Stimulated activated CD8-positive, alpha-beta memory T cell treated with anti-CD3 and anti-CD28 coated beads, Interleukin-7, amount 100 ng/mL, for 1 hour (primary cell): ENCODE data around the gene RAI2.

Source experiments
- DNase-seq, 2 donors: peaks; one replicate each; pipeline ENCODE4 v3.0.0-alpha.2; 2020; ENCODE audit warnings: low read depth in 2 of 2

Gene RAI2

GRCh38 chrX:17860811-17861488 is at the start of gene RAI2:
Gene RAI2, minus strand, starts transcription at chrX:17861298. Its CDS starts 59,288 bp downstream, at chrX:17802010.
- DNase-seq = no peak

DNA sequence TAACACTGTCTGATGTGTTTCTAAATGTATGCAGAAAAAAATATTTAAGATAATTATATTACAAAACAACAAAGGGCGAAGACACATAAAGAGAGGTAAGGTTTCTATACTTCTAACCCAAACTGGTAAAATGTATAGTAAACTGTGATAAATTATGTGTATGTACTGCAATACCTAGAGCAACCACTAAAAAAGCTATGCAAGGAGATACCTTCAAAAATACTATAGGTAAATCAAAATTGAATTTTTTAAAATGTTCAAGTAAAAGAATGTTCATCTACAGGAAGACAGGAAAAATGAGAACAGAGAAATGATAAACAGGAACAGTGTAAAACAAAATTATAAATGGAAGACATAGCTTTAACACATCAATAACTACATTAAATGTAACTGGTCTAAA is 27.3 kb upstream of the RAI2 start:
- DNase-seq = no peak

DNA sequence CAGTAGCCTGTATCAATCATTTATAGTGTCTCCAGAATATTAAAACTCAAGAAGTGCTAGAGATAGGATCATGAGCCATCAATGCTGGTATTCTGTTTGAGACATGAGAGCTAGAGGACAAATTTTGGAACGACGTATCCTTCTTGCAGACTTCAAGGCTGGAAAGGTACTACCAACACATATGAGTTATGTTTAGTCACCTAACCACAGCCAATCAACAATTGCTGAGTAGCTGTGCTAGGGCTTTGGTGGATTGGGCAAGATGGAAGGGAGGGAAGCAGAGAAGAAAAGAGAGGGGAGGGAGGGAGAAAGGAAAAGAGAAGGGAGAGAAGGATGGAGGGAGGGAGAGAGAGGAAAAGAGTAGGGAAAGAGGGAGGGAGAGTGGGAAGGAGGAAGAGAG is 21.6 kb upstream of the RAI2 start:
- no peak for DNase-seq

DNA sequence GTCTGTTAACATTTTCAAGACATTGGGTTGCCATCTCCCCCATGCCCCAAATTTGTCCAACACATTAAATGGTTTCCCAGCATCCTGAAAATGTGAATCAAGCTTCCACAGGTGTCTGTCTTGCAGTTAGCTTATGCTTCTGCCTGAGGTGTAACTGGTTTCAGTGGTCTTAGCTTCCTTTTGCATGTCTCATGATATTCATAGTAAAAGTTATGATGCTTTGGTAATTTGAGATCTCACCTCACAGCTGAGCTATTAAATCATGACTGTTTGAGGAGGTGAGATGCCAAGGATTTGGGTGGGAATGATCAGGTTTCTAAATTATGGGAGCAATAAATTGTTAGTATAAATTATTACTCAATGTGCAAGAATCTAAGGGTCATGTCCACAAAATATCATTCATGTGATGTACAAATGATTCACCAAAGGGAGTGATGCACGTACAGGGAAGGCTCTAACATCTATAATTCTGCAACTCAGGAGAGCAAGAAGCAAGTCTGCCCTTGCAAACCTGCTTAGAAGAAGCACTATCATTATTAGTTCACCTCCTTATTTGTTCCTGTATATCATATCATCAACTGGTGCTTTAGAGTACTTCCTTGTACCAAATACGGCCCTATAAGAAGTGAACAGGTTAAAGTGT is 17.1 kb upstream of the RAI2 start:
- no peak for DNase-seq

DNA sequence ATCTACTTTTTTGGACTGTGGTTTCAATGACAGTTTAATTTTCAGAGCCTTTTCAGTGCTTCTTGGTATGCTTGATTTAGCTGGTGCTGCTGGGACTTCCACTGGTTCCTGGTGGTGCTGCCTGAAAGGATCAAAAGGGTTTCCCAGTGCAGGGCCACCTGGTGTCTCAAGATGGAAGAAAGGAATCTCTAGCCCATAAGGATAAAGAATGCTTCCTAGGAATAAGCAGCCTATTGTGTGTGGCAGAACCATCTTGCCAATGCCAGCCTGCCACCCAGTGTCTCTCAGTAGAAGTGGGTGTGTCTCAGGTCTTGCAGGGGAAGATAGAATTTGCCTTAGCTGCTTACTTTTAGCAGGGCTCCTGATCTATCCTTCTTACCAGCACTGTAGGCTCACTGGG is 15.0 kb upstream of the RAI2 start:
- no peak for DNase-seq

GRCh38 chrX:17869580-17869979 is 8.5 kb upstream of the RAI2 start:
- no peak for DNase-seq

DNA sequence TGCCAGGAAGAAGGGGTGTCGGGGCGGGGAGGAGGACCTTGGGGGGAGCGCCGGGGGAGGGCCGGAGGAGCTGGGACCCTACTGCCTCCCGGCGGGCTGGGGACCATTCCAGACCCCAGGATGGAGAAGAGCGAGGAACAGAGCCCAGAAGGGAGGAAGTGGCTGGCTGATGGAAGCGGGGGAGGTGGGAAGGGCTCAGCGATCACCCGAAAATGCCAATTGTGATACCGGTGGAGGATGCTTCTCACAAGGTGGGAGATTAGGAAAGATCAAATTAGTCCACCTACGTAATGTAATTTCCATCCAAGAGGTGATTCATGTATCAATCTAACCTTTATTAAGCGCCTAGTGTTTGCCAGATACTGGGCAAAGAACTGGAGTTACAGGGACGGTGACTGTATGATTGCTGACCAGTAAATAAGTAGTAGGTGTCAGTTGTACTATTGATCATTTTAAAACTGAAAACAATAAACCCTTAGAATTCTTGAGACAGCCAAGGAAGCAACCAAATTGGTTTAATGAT is 452 bp upstream of the RAI2 start:
- DNase-seq = no peak

DNA sequence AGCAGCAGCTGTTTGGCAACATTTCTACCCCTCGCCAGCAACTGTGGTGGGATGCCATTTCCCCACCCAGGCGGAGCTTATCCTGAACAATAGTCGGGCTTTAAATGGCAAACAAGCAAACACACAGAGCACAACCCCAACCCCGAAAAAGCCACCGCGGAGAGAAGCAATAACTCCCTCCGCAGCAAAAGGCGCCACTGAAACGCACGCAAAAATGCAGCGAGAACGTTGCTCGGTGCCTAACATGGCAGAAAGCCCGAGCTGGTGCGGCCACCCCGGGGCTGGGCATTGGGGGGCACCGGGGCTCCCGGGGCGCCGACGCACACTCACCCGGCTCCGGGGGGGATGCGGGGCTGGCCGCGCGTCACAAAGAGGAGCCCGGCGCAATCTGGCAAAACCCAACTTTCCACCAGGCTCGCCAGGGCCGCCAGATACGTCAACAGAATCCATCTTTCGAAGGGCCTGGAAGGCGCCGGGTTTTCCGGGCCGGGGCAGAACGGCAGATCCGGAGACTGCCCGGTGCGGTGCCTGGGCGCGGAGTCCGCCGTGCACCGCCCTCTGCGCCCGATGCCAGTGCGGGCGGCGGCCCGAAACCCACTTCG is 818 bp downstream of the RAI2 start:
- no peak for DNase-seq

GRCh38 chrX:17859609-17860178 is 1.4 kb downstream of the RAI2 start:
- no peak for DNase-seq

DNA sequence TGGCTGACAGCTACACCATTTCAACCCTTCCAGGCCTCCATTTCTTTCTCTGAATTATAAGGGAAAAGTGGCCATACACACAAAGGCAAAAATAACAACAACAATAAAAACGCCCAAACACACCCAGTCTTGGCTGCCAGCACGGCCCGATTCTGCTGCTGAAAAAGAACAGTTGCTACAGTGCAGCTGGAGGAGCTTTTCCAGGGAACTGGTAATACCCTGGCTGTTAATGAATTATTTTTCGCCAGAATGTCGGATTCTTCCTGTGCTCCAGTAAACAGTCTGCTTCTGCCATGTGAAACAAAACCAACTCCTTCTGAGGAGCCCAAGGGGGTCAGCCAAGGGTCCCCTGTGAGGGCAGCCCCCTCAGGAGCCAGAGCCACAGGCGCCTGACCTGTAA is 6.6 kb downstream of the RAI2 start:
- DNase-seq = no peak

DNA sequence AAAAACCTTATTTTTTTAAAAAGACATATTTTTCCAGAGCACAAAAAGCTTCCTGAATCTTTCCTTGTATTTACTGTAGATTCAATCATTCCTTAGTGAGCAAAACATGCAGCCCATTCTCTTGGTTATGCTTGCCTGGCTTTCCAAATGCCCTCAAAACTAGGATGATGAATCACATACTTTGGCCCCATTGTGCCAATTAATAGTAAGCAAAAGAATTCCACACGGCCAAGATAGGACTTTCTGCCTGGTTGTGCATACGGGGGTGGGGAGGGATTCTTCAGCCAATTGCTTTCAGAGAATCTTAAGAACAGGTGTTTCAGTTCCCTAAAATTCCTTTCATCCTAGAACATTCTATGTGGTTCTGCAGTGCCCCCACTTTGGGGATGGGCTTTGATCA is 7.0 kb downstream of the RAI2 start:
- DNase-seq = no peak

- no peak for DNase-seq
Measured at GRCh38 chrX:17851874-17852273, 9.2 kb downstream of the RAI2 start.

DNA sequence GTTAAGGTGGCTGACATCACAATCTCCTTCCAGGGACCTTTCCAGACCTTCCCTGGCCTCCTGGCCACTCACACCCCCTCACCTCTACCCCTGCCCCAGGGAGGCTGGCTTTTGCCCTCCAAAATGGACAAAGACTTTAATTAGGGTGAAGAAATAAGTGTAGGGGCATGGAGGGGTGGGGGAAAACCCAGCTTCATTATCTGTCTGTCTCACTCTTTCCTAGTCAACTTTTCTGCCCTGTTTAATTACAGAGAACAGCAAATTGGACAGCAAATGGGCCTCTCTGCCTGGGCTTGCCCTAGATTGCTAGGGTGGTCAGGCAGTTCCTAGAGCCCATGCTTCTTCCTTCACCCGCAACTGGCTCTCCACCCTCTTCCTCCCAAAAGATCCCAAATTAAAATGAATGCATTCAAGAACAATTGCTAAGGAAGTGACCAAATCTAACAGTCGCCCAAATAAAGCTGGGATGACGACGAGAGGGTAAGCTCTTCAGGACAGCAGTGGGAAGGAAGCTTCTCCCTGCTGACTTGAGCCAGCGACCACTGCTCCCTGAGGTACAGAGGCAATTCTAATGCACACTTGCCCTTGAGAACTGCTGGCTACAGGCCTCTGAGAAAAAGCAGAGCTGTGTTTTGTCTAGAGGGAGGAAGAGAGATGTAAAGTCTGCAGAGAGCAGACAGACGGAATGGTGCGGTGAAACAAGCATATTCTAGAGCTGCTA is 12.4 kb downstream of the RAI2 start:
- DNase-seq = no peak

- no peak for DNase-seq
Measured at GRCh38 chrX:17846045-17846444, 15.1 kb downstream of the RAI2 start.

- no peak for DNase-seq
Measured at GRCh38 chrX:17844236-17844635, 16.9 kb downstream of the RAI2 start.

GRCh38 chrX:17842769-17843525 is 18.2 kb downstream of the RAI2 start:
- no peak for DNase-seq

GRCh38 chrX:17839269-17839668 is 21.8 kb downstream of the RAI2 start:
- DNase-seq = no peak

DNA sequence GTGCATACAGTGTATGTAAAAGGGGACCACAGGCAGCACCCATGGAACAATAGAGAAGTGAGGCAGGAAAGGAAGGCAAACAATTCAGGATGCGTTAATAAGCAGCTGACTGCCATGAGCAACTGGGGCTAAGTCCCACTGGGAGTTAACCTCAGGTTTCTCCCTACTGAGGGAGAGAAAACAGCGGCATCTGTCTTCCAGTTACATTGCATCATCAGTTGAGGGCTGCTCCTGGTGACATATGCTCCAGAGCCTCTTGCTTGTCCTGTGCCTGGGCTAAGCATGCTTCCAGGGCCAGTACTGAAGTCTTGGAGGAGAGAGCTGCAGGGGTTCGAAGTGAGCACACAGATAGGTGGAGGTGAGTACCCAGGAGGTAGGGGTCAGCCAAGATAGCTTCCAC is 24.3 kb downstream of the RAI2 start:
- DNase-seq = no peak

DNA sequence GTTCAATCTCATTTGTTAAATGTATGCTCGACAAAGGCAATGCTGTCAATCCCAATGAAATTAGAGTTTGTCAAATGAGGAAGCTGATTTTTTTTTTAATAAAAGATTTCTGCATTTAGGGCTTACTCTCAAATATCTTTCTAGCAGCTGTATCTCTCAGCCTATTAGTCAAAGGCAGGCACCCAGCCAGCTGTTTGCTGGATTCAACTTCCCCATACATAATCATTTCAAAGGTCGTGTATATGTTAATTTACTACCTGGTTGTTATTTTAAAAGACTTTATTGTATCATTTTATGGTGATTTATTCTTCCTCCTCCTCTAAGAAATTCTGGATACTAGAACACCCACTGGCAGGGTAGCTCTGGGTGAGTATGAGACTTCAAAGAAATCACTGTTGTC is 27.1 kb downstream of the RAI2 start:
- no peak for DNase-seq

GRCh38 chrX:17831255-17831654 is 29.8 kb downstream of the RAI2 start:
- no peak for DNase-seq

- no peak for DNase-seq
Measured at GRCh38 chrX:17830211-17830610, 30.9 kb downstream of the RAI2 start.
